ENCODE data around the gene RGS9. TPM values are rescaled to one million over a fixed set of nuclear protein-coding genes. Genes with fewer than 3 reads are reported as not detected.

RGS9 gene
- total RNA-seq, 1 experiment from 2014 or later = 8.6 TPM

DNA sequence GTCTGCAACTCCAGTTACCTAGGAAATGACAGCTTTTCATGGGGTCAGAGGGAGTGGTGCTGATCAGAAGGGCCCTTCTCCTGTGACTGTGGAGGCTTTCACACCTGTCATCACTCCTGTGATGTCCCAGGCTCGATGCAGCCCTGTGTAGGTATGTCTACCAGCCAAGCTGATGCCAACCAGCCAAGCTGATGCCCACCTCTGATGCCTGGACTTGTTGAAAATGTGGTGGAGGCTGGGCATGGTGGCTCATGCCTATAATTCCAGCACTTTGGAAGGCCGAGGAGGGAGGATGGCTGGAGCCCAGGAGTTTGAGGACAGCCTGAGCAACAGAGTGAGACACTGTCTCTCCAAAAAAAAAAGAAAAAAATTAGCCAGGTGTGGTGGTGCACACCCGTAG, 33.7 kb upstream of the RGS9 start:
- DNase-seq (ENCODE audit: low read depth, low spot score) (no peak), ATAC-seq (no peak)
- TF ChIP-seq POLR2AphosphoS5 (IDR thresholded peaks at IDR 0.05; ENCODE audit: low read depth, low read length) (no peak), RAD21 (IDR thresholded peaks at IDR 0.05; ENCODE audit: low read depth) (no peak), SP1 (IDR thresholded peaks at IDR 0.05; ENCODE audit: low read depth) (no peak), FOSL1 (IDR thresholded peaks at IDR 0.05; ENCODE audit: low read depth) (no peak), EZH2phosphoT487 (IDR thresholded peaks at IDR 0.05; ENCODE audit: borderline replicate concordance) (no peak), ZFX (IDR thresholded peaks at IDR 0.05) (no peak)
- H3K9me2 ChIP-seq (ENCODE audit: insufficient read depth) = no peaks in the 10 kb centered on the region
- H3K36me3 ChIP-seq (ENCODE audit: control insufficient read depth in 1 of 2, insufficient read depth in 2 of 2, low read length in 2 of 2) = no peaks in the 10 kb centered on the region
- no peak overlapping the region for H3K9ac ChIP-seq (ENCODE audit: low read length)
- no peaks in the 10 kb centered on the region for H4K20me1 ChIP-seq (ENCODE audit: insufficient read depth)
- intact Hi-C loops (cut with micrococcal nuclease) = loop anchor here (5.0 kb wide), 2 partner anchors 126 to 141 kb away; no protein-coding TSS in a partner anchor
- H2AFZ ChIP-seq (ENCODE audit: low read depth, low read length, poor library complexity, severe bottlenecking) = no peak overlapping the region
- ChIA-PET RAD21 (ENCODE audit: low non-redundant PET in 1 of 2, low total read pairs in 2 of 2, uncharacterized antibody in 2 of 2, unreplicated experiment in 2 of 2) (no interaction called here), CTCF (interaction anchor here (1.7 kb wide), 1 partner anchor 34 kb away, joined by 4 read pairs; the partner anchor contains the start of gene RGS9), POLR2A (interaction anchor here (1.7 kb wide), 1 partner anchor 20 kb away, joined by 4 read pairs; no protein-coding TSS in a partner anchor)
- no peak overlapping the region for H3K27ac ChIP-seq (ENCODE audit: low read depth, low read length)
- H3K4me1 ChIP-seq (ENCODE audit: control insufficient read depth in 1 of 2, insufficient read depth in 2 of 2, low read length in 2 of 2) = peaks cover 22 to 31% of the 10 kb centered on the region in 2 experiments
- H3K4me3 ChIP-seq (replicated peaks in 1 of 2; ENCODE audit: low read depth in 1 of 2, low read length in 2 of 2) = no peak overlapping the region
- H3K4me2 ChIP-seq (ENCODE audit: low read length) = no peak overlapping the region
- no peaks in the 10 kb centered on the region for H3K9me3 ChIP-seq (ENCODE audit: control insufficient read depth in 1 of 2, insufficient read depth in 1 of 2, low read depth in 1 of 2, low read length in 2 of 2)
- H3K27me3 ChIP-seq (ENCODE audit: insufficient read depth, low read length) = no peaks in the 10 kb centered on the region
- no TSS peak for BruUV-seq (replicated peaks)
- no peaks in the 10 kb centered on the region for H3K79me2 ChIP-seq (ENCODE audit: insufficient read depth, low read length)

DNA sequence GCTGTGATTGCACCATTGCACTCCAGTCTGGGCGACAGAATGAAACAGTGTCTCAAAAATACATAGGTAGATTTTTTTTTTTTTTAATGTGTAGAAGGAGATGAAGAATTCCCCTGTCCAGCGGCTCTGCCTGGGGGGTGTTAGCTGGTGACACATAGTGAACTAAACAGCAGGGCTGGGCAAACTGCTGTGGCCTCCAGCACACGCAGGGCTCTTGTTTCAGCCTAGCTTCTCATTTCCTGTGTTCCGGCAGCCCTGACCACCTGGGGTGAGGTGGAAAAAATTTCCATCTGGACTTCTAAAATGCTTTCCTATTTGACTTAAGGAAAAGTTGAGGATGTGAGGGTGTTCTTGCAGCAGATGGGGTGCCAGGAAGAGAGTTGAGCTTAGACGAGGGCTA, 33.3 kb upstream of the RGS9 start:
- DNase-seq (ENCODE audit: low read depth, low spot score) (no peak), ATAC-seq (no peak)
- no peaks in the 10 kb centered on the region for H3K79me2 ChIP-seq (ENCODE audit: insufficient read depth, low read length)
- H4K20me1 ChIP-seq (ENCODE audit: insufficient read depth) = no peaks in the 10 kb centered on the region
- H3K9me3 ChIP-seq (ENCODE audit: control insufficient read depth in 1 of 2, insufficient read depth in 1 of 2, low read depth in 1 of 2, low read length in 2 of 2) = no peaks in the 10 kb centered on the region
- H2AFZ ChIP-seq (ENCODE audit: low read depth, low read length, poor library complexity, severe bottlenecking) = no peak overlapping the region
- ChIA-PET CTCF (interaction anchor here (1.7 kb wide), 1 partner anchor 33 kb away, joined by 4 read pairs; the partner anchor contains the start of gene RGS9), RAD21 (ENCODE audit: low non-redundant PET in 1 of 2, low total read pairs in 2 of 2, uncharacterized antibody in 2 of 2, unreplicated experiment in 2 of 2) (no interaction called here), POLR2A (interaction anchor here (1.7 kb wide), 1 partner anchor 19 kb away, joined by 4 read pairs; no protein-coding TSS in a partner anchor)
- no peaks in the 10 kb centered on the region for H3K36me3 ChIP-seq (ENCODE audit: control insufficient read depth in 1 of 2, insufficient read depth in 2 of 2, low read length in 2 of 2)
- H3K4me1 ChIP-seq (ENCODE audit: control insufficient read depth in 1 of 2, insufficient read depth in 2 of 2, low read length in 2 of 2) = peaks cover 22 to 30% of the 10 kb centered on the region in 2 experiments
- BruUV-seq (replicated peaks) = no TSS peak
- H3K27me3 ChIP-seq (ENCODE audit: insufficient read depth, low read length) = no peaks in the 10 kb centered on the region
- no peak overlapping the region for H3K9ac ChIP-seq (ENCODE audit: low read length)
- TF ChIP-seq POLR2A (IDR thresholded peaks at IDR 0.05; ENCODE audit: borderline replicate concordance, extremely low read depth, insufficient read depth, insufficient read length) (no peak), ZFX (IDR thresholded peaks at IDR 0.05) (no peak)
- TF ChIP-seq, protein P1, sequence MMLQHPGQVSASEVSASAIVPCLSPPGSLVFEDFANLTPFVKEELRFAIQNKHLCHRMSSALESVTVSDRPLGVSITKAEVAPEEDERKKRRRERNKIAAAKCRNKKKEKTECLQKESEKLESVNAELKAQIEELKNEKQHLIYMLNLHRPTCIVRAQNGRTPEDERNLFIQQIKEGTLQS (IDR thresholded peaks at IDR 0.05) = no peak
- no peaks in the 10 kb centered on the region for H3K9me2 ChIP-seq (ENCODE audit: insufficient read depth)
- no peak overlapping the region for H3K4me3 ChIP-seq (replicated peaks in 1 of 2; ENCODE audit: low read depth in 1 of 2, low read length in 2 of 2)
- intact Hi-C loops (cut with micrococcal nuclease) = loop anchor here (5.0 kb wide), 2 partner anchors 127 to 142 kb away; no protein-coding TSS in a partner anchor
- no peak overlapping the region for H3K27ac ChIP-seq (ENCODE audit: low read depth, low read length)
- no peak overlapping the region for H3K4me2 ChIP-seq (ENCODE audit: low read length)
